ENCODE data around the gene APOB.

Gene APOB

DNA sequence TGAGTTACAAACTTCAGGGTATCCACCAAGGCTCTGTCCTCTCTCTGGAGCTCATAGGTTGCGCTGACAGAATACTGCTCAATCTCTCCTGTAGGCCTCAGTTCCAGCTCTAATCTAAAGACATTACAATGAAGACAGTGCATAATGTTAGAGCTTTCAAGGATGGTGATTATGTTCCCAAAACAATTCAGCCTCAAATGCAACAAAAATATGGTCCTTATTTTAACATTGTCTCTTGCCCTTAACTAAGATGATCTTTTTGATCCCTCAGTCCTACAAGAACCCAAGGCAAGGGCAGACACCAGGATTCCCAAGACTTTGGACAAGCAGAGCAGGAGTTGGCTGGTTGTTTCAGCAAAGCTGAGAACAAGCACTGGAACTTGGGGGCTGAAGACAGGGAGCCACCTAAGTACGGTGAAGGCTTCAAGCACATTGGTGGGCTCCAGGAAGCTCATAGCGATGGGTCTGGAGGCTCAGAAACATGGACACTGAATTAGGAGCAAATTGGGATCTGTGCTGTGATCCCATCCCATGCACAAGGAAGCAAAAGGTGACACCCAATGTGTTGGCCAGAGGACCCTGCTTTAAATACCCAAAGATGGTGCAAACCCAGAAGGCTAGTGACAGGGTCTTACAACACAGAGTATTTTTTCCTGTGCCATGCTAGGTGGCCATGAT lies 24.7 kb downstream of the APOB start:
- ATAC-seq (no peak), DNase-seq (no peak)

DNA sequence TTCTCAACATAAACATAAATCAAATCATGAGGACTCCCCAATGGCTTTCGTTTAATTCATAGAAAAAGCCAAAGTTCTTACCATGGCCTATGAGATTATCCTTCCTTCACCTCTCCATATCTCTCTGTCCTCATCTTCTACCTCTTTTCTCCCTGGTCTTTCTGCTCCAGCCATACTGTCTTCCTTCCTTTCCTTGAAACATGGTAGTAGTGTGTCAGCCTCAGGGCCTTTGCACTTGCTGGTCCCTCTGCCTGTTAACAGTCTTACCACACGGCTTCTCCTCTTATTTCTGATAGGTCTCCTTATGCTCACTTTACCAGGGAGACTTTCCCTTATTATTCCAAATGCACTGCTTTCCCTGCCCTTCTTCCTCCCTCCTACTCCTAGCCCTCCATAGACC lies 25.6 kb downstream of the APOB start:
- ATAC-seq (no peak), DNase-seq (no peak)

DNA sequence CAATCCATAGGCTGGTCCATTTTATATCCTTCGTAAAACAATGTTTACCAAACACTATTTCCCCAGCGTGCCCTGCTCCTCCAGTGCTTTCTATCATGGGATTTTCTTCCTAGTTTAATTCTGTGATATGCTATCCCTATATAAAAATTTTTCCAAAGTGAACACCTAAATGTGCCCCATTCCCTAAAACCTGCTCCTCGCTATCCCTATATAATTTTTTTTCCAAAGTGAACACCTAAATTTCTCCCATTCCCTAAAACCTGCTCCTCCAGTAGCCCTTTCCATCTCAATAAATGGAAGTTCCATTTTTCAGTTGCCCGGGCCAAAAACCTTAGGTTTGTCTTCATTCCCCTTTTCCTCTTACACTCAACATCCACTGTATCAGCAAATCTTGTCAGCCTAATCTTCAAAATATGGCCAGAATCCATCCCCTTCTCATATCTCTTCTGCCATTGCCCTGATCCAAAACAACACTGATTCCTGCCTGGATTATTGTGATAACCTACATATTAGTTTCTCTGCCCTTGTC lies 26.1 kb downstream of the APOB start:
- ATAC-seq (no peak), DNase-seq (no peak)

DNA sequence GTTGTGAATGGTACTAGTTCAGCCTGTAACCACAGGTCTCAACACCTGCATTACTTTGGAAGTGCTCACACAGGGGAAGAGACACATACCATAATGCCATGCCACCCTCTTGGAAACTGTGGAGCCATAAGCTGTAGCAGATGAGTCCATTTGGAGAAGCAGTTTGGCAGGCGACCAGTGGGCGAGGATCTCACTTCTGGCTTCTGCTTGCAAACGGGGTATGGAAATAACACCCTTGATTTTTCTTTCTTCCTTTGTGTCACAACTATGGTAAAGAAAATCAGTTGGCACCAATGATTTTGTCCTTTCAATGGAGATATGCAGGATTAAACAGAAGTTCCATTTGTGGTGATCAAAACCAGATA lies 28.6 kb downstream of the APOB start:
- ATAC-seq (no peak), DNase-seq (no peak)

DNA sequence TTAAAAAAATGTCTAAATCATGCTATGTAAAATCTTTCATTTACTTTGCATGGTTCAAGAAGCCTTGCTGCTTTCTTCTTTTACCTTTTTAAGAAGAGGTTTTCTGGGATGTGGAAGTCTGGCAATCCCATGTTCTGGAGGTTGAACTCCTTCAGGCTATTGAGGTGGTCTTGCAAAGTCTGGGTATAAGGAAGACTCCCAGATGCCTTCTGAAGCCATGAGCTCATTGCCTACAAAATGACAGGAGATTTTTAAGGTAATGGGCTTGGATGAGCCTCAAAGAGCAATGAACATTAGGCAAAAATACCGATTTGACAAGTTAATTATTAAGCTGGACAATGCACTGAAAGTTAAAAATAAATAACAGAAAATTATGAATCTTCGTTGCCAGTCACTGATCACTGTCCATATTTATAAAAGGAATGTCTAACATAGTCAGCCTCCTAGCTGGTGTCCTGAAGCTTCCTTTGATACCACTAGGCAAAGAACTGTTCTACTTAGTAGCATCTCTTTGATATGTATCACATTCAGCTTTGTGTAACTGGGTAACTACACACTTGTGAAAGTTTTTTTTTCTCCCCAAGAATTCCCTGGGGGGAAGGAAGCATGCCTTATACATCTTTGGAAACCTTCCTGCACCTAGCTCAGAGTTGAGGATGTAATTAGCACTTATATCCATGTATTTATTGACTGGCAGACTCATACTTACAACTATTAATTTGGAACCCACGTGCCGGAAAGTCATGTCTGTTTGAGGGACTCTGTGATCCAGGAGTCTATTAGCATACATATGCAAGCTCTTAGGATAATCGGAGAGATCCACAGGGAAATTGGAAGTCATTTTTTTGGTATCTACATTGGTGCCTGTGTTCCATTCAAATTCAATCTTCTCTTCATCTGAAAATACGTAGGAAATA lies 29.3 kb downstream of the APOB start:
- ATAC-seq (no peak), DNase-seq (no peak)

DNA sequence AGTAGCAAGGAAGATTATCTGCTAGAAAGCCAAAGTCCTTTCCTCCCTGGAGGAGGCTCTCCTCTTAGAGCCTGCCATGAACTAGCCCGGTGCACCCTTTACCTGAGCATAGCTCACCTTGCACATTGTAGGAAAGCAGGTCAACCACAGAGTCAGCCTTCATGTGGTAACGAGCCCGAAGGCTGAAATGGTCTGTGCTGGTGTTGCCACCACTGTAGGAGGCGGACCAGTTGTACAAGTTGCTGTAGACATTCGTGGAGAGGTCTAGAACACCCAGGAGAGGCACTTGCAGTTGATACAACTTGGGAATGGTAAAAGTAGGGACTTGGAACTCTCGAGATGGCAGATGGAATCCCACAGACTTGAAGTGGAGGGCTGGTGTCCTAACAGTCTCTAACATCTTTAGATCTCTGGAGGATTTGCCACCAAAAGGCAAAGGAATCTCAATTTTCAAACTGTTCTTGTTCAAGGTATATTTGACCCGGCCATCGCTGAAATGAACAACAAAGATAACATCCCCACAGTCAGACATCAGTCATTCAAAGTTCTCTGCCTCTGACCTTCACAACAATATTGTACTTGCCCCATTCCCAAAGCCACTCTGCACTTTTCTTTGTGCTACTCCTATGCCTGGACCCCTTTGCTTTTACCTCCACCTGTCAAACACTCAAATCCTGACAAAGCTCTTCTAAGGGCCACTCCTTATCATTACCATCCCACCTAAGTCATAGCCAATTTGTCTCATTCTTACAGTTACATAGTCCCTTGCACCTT lies 30.6 kb downstream of the APOB start:
- DNase-seq (no peak), ATAC-seq (no peak)

DNA sequence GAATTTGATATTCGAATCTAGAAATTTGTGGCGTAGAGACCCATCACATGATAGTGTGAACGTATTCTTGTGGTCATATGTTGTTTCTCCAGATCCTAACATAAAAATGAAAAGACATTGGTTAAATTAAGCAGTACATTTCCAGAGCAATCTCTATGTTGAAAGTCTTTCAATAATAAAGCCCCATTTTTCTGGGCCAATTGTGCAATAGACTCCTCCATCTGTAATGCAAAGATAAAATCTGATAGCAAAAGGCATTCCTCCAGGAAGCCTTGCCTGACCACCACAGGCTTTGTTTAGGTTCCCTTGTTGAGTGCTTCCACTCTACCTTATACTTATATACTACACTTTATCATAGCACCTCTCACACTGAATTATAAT lies 31.3 kb downstream of the APOB start:
- ATAC-seq (no peak), DNase-seq (no peak)

DNA sequence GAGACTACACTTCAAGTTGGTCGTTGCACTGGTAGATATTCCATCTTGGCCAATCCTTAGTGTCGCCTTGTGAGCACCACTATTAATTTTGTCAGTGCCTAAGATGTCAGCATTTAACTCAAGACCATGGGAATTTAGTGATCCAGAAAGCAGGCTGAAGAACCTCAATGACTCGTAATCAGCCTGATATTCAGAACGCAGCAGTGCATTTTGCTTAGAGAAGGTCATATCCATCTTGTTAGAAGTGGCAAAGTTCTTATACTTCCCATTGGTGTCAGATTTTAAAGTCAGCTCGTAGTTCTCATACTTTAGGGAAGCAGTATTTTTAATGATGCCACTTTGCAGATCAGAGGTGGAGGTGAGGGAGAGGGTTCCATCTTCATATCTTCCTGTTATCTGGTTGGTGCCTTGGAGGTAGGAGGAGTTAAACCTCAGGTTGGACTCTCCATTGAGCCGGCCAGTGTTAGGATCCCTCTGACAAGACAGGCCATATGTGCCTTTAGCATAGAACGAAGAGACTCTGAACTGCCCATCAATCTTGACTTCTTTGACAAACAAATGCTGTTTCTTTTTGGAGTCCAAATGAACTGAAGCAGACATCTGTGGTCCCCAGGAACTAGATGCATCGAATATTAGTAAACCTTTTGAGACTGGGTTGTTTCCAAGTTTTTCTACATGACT lies 31.9 kb downstream of the APOB start:
- no peak for DNase-seq
- ATAC-seq: no peak

DNA sequence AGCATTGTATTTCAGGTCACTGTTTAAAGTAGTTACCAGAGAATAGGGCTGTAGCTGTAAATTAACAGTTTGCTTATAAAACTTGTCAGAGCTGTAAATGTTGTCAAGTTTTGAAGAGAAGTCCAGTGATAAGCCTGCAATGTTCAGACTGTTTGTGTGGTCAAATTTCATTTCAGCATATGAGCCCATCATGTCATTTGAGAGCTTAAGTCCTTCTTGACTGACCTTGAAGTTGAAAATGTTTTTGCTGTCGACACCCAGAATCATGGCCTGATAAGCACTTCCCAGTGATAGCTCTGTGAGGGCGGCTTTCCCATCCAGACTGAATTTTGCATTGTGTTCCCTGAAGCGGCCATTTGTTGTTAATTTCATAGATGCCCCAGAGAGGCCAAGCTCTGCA lies 32.4 kb downstream of the APOB start:
- DNase-seq: no peak
- ATAC-seq: no peak

DNA sequence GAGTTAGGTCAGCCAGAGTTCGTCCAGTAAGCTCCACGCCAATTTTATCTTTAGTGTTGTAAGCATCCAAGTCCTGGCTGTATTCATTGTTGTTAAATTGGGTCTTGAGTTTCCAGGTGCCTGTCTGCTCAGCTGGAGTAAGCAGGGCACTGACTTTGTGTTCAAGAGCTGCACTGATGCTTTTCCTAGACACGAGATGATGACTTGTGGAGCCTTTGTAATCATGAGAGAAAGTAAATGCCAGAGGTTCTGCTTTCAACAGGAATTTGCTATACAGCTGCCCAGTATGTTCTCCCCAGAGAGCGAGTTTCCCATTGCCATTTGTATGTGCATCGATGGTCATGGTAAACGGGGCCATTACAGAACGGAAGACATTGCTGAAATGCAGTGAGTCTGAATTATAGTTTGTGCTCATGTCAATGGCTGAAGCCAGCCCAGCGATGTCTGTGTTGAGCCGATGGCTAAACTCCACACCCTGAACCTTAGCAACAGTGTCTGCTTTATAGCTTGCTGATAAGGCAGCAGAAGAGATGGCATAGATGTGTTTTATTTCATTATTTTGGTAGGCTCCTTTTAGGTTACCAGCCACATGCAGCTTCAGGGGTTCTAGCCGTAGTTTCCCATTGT lies 32.9 kb downstream of the APOB start:
- no peak for ATAC-seq

DNA sequence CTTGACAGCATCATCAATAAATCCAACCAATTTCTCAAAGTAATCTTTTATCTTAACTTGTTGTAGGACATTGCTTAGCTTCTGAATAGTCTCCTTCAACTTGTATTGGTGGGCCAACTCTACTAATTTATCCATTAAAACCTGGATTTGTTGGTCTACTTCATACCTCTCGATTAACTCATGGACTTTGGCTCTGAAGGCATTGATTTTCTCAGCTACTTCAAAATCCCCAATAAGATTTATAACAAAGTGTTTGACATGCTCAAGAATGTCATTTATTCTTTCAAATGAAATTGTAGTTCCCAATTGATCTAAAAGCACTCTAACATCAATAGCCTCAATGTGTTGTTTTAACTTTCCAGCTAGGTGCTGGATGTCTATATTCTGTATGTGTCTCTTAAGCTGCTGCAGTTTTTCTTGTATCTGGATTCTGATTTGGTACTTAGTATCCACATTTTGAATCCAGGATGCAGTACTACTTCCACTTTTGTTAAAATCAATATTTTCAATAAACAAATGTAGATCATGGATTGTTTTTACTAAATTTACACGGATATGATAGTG lies 34.1 kb downstream of the APOB start:
- ATAC-seq (no peak), DNase-seq (no peak)

More for the DNA sequence above, 32.9 kb downstream of the APOB start:
- no peak for DNase-seq

DNA sequence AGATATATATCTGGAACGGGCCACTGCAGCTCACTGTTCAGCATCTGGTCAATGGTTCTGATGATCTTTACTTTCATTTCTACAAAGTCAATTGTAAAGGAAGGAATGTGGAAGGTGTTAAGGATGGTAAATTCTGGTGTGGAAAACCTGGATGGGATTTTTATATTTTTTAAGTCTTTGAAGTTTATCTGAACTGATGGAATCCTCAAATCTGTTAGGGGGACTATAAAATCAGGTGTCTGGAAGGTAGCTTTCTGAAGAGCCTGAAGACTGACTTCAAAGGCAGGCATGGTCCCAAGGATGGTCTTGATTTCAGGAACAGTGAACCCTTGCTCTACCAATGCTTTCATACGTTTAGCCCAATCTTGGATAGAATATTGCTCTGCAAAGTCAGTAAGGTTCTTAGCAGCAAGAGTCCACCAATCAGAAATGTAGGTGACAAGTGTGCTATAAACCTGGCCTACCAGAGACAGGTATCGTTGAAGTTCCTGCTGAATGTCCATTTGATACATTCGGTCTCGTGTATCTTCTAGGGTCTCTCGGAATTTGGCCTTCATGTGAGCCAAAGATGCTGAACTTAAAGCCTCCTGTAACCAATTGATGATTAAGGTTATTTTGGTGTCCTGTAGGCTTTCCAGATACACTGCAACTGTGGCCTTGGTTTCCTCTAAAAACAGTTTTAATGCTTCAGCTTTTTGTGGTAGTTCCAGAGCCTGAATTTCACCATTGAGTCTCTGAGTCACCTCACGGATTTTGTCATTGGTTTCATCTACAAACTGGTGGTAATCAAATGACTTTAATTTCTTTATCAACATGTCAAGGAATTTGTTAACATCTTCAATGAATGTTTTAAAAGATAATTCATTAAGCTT lies 34.8 kb downstream of the APOB start:
- DNase-seq (no peak), ATAC-seq (no peak)

DNA sequence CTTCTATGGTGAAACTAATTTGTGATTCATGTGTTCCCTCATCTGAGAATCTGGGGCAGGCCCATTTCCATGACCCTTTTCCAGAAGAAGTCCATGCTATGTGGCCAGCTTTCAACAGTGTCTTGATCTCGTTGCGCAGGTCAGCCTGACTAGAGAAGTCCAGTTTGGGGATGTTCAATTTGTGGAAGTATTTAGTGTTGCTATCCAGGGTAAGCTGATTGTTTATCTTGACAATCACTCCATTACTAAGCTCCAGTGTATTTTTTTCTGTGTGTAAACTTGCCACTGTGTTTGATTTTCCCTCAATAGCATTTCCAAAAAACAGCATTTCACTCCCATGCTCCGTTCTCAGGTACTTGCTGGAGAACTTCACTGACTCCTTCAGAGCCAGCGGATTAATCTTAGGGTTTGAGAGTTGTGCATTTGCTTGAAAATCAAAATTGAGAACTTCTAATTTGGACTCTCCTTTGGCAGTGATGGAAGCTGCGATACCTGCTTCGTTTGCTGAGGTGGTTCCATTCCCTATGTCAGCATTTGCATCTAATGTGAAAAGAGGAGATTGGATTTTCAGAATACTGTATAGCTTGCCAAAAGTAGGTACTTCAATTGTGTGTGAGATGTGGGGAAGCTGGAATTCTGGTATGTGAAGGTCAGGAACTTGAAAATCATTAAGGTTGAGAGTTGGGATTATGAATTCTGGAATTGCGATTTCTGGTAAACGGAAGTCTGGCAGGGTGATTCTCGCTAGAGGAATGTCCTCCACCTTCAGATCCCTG lies 35.7 kb downstream of the APOB start:
- ATAC-seq (no peak), DNase-seq (no peak)

DNA sequence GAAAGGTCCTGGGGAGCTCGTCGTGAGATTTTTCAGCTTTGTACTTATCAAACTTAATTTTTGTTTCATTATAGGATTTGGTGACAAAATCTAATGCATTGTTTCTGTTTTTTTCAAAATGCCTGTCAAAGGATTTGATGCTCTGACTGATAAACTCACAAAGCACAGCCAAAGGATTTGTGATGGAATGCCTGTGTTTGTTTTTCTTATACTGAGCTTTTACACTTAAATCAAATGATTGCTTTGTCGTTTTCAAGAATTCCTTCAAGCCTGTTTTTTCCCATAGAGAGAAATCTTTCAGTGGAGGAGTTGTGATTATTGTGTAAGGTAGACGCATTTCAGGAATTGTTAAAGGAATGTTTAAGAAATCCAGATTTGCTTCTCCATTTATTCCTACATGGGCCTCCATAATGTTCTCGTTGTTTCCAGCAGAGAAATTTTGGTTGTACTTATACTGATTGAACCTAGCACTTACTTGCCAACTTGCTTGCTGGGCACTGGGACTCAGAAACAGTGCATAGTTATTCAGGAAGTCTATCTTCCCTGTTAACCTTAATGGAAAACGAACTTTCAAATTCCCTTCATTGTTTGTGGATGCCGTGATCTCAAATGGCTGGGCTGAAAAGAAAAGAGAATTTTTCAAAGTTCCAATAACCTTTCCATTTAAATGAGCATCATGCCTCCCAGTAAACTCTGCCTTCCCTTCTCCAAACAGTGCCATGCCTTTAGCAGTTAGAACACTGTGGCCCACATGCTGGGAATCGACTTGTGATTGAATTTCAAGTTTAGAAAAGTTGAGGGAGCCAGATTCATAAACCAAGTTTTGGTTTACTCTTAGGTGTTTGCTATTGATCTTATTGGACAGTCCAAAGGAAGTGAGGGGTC lies 36.5 kb downstream of the APOB start:
- no peak for DNase-seq
- no peak for ATAC-seq

DNA sequence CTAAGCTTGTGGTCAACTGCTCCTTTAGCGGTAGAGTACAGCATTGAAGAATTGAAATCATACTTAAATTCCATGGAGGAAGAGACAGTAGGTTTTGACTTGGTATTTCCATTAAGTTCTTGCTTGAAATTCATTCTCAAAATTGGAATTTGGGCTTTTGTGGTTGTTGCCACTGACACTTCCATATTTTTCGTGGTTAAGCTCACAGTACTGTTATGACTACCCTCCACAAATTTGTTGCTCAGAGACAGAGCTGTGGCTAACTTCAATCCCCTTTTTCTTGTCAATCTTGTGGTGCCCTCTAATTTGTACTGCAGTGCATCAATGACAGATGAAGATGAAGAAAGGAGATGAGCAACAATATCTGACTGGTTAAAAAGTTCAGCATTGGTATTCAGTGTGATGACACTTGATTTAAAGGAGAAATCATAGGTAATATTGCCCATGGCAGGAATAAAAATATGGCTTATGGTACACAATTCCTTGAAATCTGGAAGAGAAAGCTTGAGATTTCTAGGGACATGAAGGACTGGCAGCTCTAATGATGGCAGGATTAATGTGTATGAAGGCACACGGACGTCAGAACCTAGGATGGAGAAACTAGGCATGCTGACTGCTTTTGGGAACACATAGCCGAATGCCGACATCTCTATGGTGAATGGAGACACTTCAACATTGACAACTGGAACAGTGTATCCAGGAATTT lies 37.3 kb downstream of the APOB start:
- DNase-seq: no peak
- ATAC-seq: no peak

DNA sequence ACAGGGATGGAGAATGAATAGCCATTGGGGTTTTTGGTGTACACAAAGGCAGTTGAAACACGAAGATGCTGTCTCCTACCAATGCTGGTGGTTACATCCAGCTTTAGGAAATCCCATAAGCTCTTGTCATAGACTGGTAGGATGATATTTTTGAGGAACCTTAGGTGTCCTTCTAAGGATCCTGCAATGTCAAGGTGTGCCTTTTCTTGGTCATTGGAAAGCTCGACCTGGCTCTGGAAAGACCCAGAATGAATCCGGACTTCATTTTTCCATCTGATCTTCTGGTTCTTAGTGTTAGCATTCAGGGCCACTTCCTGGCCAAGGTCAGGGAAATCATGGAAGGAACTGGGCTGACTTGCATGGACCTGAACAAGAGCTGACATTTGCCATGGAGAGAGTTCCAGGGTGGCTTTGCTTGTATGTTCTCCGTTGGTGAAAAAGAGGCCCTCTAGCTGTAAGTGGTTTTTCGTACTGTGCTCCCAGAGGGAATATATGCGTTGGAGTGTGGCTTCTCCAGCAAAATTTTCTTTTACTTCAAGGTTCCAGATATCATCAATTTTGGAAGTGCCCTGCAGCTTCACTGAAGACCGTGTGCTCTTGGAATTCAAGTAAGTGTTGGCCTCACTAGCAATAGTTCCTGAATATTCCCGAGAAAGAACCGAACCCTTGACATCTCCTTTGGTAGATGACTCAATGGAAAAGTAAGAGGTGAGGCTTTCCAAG lies 38.0 kb downstream of the APOB start:
- ATAC-seq (no peak), DNase-seq (no peak)

DNA sequence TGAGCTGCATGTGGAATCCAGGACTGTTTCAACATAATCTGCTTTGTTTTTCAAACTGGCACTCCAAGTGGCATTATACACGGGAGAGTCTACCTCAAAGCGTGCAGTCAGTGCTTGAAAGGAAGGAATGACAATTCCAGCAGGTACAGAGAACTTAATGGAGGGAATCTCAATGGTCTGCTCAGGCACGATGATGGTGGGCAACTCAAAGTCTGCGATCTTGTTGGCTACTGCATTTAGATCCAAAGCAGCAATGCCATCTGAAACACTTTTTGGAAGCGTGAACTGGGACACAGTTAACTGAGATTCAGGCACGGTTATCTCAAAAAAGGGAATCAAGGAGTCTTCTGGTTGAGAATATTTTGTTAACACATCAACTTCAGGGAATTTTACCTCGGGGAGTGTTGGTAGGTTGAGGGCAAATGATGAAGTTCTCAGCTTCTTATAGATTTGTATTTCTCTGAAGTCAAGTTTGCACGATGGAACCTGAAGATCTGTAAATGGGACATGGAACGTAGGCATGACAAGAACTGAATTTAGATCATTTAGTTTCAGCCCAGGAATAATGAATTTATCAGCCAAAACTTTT lies 38.7 kb downstream of the APOB start:
- no peak for DNase-seq
- no peak for ATAC-seq
